ENCODE data around the gene DHRS13. TPM values are rescaled to one million over a fixed set of nuclear protein-coding genes. Genes with fewer than 3 reads are reported as not detected.
A peak's percentile ranks its signal among the peaks of the same experiment; 100 is the strongest.
"Not testable (repeated sequence)": the region's sequence is repeated elsewhere in the genome, so short reads cannot be mapped to it uniquely, and the experiment has no call there.

The DHRS13 gene
- polyA plus RNA-seq, 12 donors, result 2.1 to 4.9 (median 3.6) TPM; not detected in 2

DNA sequence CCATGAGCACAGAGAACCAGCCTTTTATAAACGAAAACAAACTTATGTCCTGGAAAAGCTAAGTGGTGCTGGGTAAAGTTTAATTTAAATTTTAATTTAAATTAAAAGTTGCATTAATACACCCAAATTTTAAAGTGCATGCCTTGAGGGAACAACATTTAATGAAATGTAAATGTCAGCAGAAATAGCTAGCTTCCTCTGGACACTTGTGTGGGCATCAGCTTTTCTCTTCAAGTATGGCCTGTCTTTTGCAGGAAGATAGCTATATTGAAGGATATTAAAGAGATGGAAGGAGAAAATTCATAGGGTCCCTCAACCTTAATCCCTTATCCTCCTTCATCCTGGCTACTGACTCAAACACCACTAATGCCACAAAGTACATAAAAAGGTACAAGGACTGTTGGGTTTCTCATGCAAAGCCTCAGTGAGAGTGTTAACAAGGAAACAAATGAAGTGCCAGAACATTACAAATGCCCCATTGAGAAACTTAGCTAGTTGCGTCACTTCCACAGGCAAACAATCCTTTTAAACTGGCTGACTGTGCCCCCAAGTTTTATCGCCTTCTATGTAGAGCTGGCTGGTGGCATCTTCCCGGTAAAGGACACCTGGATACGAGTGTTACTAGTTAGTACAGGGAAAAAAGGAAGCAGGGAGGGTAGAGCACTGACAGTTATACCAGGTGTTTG lies 34.3 kb upstream of the DHRS13 start:
- DNase-seq, result no peak

DNA sequence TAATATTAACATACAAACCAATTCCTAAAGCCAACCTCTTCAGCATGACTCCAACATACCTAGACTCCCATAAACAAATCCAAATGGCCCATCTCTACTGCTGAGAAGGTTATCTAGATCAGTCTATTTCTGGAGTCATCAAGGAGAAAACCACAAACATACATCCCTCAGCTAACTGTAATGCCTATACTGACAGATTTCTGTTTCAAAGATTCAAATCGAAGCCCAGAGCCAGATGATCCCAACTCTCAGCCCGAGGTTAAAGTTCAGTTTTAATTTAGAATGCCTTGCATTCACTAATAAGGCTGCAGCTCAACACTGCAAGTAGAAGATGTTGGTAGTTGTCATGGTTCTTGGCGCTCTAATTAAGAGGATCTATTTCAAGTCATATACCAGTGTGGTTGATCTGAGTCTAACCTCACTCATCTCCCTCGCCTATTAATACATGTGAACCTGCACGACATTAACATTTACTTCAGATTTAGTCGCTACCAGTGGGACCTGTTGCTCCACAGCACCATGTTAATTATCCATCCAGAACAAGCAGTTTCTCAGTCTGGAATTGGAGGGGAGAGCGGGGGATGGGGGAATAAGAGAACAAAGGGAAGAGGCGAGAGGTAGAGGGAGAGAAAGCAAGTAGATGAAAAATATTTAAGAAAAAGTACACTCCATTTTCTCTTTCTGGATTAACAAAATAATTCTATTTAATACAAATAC lies 33.0 kb upstream of the DHRS13 start:
- no peak for DNase-seq

DNA sequence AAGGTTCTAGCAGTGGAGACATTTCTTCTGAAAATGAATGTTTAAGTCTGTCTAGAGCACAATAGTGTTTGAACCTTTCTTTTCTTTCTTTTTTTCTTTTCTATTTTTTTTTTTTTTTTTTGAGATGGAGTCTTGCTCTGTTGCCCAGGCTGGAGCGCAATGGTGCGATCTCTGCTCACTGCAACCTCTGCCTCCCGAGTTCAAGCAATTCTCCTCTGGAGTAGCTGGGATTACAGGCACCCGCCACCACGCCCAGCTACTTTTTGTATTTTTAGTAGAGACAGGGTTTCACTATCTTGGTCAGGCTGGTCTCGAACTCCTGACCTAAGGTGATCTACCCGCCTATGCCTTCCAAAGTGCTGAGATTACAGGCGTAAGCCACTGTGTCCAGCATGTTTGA lies 31.6 kb upstream of the DHRS13 start:
- DNase-seq, result not testable (repeated sequence)

DNA sequence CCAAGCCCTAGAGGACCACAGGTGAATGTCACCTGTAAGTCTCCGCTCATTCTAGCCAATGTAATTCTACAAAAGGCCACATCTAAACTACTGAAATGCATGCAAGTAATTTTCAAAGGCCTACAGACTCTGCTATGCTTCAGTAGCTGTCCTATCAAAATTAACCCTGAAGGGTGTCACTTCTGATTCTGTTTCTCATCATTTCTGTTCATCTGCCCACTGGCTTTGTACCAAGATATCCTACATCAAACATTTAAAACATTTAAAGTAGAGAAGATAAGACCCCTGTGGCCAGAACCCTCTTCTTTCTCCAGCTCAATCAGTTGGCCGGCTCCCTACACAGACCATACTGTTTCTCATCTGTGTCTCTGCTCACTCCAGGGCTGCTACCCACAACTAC lies 26.9 kb upstream of the DHRS13 start:
- DNase-seq, result no peak

DNA sequence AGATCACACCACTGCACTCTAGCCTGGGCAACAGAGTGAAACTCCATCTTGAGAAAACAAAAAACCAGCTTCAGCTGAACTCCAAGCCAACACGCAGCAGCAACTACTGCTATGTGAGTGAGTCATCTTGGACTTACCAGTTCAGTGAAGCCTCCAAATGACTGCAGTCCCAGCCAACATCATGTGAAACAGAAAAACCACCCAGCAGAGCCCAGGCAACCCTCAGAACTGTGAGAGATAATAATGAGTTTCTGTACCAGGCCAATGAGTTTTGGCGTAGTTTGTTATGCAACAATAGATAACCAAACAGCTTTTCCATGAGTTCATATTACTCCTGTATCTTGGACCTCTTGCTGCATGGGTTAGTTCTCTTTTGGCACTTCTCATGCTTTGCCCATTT lies 25.2 kb upstream of the DHRS13 start:
- DNase-seq, result no peak

DNA sequence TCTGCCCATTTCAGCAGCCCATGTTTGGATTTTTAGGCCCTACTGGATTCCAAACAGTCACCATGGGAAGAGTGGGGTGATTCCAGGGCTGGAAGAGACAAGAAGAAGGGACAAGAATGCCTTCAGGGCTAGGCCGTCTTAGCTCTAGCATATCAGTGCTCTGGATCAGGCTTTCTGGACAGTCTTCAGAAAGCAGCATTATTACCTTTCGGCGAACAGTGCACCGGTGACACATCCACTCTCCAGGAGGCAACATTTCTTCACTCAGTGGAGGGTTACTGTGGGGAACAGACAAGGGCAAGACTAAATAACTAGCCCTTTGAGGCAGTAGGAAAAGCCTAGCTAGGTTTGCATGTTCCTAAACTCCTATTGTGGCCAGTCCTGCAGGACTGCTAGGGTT lies 23.9 kb upstream of the DHRS13 start:
- DNase-seq, result no peak

DNA sequence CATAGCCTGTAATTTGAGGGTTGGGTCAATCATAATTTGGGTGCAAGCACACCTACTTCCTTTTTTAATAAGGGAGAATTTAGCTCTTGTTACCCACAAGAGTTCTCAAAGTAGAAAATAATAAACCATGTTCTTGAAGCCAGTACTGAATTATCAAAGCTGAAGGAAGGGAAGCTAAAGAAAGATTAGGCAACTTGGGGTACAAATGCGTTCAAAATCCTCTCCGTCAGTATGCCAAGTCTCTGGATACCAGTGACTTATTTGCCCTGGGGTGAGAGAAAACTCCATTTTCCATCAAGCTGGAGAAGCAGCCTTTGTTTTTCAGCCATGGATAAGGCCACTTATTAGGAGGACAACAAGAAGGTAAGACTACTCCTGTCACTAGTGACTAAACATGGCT lies 23.5 kb upstream of the DHRS13 start:
- DNase-seq, result no peak

DNA sequence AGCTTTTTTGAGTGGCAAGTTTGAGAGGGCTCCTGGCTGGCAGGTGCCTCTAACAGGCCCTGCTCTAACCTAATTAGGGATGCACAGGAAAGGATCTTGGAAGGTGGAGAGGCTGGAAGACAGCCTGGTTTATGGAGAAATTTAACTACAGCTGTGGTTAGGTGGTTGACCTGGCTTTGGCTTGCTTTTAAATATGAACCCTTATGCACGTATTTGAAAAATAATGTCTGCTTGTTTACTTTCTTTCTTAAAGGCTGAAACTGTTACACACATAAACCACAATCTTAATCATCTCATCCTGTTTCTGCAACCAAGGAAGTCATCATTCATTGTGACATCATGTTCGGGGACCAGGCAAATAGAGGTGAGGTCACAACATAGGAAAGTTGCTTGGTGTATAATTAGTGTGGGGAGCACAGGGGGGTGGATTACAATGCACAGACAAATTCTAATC lies 23.1 kb upstream of the DHRS13 start:
- no peak for DNase-seq

DNA sequence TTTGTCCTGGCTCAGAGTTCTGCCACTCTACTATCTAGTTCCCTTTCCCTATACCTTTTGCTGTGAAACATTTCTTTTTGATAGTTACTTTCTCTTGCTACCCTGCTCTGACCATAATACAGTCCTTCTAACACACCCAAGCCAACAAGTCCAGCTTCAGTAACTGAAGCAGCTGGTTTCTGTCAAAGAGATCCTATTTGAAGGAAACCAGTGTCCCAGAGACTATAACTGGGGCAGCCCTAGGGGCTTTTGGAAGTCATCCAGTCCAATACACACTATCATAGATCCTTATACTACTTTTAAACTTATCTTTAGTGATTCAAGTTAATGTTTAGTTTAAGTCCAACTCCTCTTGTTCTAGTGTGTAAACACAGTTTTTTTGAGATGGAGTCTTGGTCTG lies 17.3 kb upstream of the DHRS13 start:
- DNase-seq, result no peak

DNA sequence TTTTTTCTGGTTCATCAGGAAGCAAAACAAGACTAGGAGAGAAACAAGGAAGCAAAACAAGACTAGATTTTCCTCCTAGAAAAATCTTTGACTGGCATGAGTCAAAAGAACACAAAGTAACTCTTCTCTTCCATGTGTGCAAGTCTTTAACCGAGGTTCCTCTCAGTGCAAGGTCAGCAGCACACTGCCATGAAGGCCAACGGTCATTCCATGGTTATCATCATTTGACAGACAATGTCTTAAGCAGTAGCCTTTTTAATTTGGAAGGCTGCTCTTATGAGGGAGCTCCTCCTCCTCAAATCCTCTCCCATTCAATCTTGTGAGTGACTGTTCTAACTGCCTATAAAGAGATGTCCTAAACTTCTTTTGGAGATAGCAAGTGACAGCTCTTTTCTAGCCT lies 15.4 kb upstream of the DHRS13 start:
- no peak for DNase-seq

DNA sequence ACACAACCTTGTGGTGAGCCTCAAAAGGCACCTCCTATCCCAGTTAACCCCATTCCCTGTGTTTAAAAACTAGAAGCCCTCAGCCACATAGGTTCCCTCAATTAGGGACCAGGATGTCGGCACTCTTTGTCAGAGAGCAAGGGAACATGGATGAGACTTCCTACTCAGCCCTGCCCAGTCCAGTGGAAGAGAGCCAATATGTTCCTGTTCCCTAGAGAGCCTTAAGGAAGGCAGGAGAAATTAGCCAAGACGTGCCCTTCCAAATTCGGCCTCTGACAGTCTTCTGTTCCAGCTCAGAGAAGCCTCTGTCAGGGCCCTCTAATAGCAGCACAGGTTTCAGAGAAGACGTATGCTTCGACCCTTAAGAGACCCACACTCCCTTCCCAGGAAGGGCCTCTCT lies 14.6 kb upstream of the DHRS13 start:
- no peak for DNase-seq

DNA sequence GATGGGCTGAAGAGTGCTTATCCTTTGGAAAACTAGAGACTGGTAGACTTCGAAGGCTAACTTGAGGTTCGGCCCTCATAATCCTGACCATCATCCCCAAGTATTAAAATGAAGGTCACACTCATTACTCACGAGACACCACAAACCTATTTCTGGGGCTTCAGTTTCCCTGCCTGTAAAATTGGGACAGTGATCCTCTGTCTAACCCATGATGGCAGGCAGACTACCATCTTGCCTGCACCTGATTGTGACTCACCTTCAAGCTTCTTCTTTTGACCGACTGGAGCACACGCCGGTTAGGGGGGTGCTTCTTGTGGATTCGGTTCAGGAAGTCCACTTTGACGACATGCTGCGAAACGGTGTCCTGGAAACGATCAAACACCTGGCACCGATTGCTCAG lies 14.2 kb upstream of the DHRS13 start:
- DNase-seq, result no peak

DNA sequence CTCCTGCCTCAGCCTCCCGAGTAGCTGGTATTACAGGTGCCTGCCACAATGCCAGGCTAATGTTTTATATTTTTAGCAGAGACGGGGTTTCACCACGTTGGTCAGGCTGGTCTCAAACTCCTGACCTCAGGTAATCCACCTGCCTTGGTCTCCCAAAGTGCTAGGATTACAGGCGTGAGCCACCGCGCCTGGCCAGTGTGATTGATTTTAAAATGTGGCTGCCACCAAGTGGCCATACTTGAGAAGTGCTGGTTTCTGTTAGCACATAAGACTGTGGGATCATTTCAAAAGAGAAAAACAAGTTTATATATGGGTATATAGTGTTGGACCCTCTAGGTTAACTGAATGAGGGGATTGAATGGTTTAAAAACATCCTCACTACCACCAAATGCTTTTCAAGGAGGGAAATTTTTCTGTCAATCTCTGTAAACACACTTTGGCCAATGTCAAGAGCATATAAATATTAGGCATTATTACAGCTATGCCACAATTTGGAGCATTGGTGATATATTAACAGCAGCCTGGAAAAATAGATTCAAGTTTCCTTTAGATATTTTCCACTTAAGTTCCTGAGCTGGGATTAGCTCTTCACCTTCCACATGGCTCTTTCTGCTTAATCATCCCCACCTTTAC lies 13.5 kb upstream of the DHRS13 start:
- DNase-seq, result no peak

DNA sequence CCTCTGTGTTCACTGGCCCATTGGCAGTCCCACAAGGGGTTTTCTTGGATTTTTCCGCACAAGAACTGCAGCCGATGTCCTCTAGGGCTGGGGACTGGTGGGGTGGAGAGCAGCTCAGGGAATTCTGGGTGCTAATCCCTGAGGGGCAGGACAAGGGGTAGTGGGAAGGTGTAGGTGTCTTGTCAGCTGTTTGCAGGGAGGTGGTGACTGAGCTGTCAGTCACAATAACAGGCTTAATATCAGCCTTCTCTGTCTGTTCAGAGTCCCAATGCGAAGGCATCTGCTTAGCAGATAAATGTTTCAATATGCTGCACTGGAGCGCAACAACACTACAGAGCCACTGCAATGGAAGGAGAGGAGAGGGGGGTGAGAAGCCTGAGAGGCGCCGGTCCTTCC lies 10.1 kb upstream of the DHRS13 start:
- DNase-seq, result no peak

DNA sequence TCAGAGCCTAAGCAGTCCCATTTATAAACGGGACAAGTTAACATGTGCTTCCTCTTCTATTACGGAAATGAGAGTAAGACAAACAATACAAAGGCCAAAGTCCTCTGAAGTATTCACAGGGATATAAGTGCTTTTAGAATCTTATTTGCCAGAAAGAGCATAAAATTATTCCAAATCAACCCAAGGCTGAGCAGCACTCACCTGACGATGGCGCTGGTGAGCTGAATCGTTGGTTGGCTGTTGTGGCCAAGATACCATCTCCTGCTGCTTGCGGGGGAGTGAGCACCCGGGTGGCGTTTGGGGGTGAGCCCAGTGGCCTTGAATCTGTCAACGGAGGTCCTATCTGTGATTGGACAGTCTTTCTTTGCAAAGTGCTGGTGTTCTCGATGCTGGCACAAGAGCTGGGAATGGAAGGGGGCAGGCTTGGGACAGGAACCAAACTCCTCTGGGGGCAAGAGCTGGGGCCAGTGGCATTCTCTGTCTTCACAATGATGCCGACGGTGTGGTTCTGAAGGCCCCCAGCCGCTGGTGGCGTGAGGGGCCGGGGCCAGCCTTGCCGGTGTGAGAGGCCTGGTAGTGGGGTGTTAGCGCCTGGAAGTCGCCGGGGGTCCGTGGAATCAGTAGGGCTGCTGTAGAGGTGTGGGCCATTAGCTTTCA lies 9.5 kb upstream of the DHRS13 start:
- DNase-seq, result no peak

DNA sequence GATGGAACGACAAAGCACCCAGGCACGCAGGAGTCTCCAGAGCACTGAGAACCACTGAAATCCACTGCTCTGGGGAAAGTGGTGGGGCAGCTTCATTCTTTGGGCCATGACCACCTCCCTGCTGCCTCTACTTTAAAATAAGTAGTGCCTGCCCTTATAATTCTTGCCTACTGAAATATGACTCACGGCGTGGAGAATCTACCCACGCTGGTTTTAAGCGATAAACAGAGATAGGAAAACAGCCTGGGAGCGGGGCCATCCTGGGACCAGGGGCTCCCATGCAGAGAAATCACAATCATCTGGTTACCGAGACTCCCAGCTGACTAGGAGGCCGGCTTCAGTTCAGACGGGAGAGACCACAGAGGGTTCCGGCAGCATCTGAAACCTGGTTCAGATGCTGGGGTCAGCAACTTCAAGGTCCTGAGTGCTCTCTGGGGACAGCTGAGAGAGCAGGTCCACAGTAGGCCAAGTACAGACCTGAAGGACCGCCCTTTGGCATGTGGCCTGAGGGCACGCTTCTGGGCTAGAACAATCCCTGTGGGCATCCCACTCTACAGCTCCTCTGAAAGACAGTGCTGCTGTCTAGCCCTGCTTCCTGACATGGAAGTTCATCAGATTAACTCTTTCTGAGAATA lies 8.6 kb upstream of the DHRS13 start:
- no peak for DNase-seq

DNA sequence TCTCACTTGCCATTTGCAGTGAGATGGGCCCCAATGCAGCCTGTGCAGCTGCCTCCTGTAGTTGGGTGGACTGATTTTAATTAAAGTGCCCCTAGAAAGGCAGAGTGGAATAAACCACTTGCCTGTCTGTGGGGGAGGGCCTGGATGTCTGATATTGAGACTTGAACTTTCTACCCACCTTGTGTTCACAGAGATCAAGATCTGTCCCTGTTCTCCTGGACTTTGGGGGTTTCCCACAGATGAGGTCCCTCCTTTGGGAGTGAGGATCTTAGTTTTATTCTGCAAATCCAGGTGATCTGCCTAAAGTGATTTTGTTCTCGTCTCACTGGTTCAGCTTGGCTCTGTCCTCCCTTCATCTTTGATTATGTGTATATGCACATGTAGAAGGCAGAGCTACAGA lies 7.7 kb upstream of the DHRS13 start:
- DNase-seq, result no peak

DNA sequence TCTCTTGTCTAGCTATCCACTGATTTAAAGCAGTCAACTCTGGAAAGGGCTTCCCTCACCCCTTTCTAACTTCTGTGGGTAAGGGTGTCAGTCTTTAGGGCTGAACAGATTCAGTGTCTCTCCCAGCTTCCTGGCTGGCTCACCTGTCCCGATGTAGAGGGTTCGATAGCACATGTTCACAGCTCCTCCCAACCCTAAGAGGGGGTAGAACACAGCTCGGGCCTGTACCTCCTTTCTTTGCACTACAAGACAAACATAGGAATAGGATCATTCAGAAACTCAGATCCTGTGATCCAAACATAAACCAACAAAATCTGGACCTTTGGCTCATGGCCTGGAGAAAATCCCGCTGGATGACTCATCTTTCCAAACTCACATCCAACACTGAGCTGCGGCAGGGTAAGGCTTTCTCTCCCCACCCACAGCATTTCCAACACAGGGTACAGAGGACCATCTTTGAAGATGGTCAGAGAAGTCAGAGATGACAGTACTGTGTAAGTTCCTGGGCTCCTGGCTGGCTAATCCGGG lies 5.8 kb upstream of the DHRS13 start:
- DNase-seq, result peak; percentile 74

DNA sequence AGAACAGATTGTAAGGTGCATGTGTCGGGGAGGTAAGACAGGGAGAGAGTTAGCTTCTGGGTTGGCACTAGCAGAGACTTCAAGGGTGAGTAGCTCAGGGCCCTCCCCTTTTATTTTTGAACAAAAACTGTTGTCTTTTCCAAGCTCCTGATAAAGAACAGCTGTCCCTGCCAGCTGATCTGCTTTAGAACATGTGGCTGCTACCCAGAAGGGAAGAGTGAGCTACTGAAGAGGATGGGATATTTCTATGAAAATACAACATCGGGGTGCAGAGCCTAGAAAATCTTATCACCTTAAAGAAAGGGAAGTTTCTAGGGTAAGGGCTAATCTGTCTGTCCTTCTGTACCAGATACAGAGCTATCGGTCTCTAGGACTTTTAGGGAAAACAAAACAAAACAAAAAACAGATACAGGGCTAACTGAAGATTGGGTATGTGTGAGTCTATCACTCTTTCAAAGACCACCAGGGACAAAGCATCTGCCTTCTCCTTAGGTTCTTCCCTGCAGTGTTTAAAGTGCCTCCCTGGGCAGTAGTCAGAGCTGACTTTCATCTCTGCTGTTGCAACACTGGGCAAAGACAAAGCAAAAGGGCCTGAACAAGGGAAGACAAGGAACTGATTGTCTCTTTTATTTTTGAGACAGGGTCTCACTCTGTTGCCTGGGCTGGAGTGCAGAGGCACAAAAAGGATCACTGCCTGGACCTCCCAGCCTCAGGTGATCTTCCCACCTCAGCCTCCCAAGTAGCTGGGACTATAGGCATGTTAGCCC lies 5.0 kb upstream of the DHRS13 start:
- DNase-seq, result no peak

DNA sequence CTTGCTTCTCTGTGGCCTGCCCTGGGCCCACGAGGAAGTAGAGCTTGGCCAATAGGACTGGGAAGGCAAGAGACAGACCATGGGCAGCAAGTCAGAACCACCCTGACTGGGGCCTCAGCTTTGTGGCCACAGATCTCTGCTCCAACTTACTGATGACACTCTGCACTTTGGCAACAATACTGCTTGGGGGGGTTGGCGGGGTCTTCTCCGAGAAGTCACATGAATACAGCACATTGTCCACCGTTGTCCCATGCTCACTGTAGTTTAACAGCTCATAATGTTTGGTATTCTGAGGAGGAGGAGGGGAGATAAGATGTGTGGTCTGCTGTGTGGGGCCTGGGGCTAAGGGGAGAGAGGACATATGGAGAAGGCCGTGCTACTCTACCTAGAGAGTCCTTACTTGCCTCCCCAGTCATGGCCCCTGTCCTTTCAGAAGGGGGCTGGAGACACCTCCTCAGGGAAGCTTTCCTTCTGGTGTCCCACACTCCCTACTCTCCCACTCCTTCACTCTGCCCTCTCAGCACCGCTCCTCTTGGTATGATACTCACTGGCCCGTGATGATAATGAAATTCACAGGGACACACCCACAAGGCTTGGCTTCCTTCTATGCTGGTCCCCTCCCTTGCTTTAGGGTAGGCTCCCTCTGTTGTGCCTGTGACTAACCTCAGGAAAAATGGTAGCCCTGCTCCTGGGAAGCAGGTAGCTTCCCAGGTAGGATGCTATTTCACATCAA lies 4.0 kb upstream of the DHRS13 start:
- DNase-seq, result no peak

All from muscle of arm (tissue), 12 donors.